ENCODE results near the gene POU2F1.

GRCh38 chr1:167387251-167387910 lies 166.7 kb downstream of the POU2F1 start:
- TF ChIP-seq POLR2A (IDR thresholded peaks at IDR 0.05) (no peak), CTCF (IDR thresholded peaks at IDR 0.05) (no peak)
